CD14-positive monocyte (primary cell): ENCODE data around the gene STX2. TPM values are rescaled to one million over a fixed set of nuclear protein-coding genes. Genes with fewer than 3 reads are reported as not detected.

Source experiments
- DNase-seq, 3 donors: peaks; one replicate each; pipeline ENCODE4 v3.0.0-alpha.2; 2011 to 2022
- H2AFZ ChIP-seq: 2 replicates; pipeline ENCODE4 v1.6.0; 2012; ENCODE audit warnings: mild to moderate bottlenecking, low read depth, low read length, inconsistent platforms; ENCODE audit not compliant: insufficient read depth, poor library complexity, severe bottlenecking
- H3K27ac ChIP-seq, 2 donors: 1 replicate in 1 of 2; 2 replicates in 1 of 2; pipeline ENCODE4 v1.5.1; 2012 to 2013; ENCODE audit warnings: low read length in 2 of 2, control low read depth in 1 of 2, inconsistent platforms in 1 of 2, low read depth in 1 of 2, mild to moderate bottlenecking in 1 of 2
- H3K27me3 ChIP-seq, 2 donors: one replicate each; pipeline versions ENCODE4 v1.6.0 to v1.6.1; 2011 to 2013; ENCODE audit warnings: low read length in 2 of 2; ENCODE audit not compliant: control insufficient read depth in 2 of 2, insufficient read depth in 2 of 2
- H3K36me3 ChIP-seq, 2 donors: replicated peaks in 1 of 2; 1 replicate in 1 of 2; 2 replicates in 1 of 2; pipeline versions ENCODE4 v1.5.1 to v1.6.1; 2012 to 2013; ENCODE audit warnings: low read length in 2 of 2, control low read depth in 1 of 2, inconsistent platforms in 1 of 2, mild to moderate bottlenecking in 1 of 2; ENCODE audit not compliant: insufficient read depth in 2 of 2, control insufficient read depth in 1 of 2
- H3K4me1 ChIP-seq, 2 donors: 1 replicate in 1 of 2; 2 replicates in 1 of 2; pipeline versions ENCODE4 v1.5.1 to v1.6.1; 2012 to 2013; ENCODE audit warnings: low read length in 2 of 2, control low read depth in 1 of 2, inconsistent platforms in 1 of 2, mild to moderate bottlenecking in 1 of 2, moderate library complexity in 1 of 2; ENCODE audit not compliant: insufficient read depth in 2 of 2, control insufficient read depth in 1 of 2
- H3K4me2 ChIP-seq: replicated peaks from 2 replicates; pipeline ENCODE3; 2012; ENCODE audit warnings: low read length, moderate library complexity, mild to moderate bottlenecking; ENCODE audit not compliant: poor library complexity, severe bottlenecking; ENCODE audit errors: extremely low read depth
- H3K4me3 ChIP-seq, 3 experiments: fragments of 200-600 bp in 1 of 3; sonication (generic) in 1 of 3; replicated peaks in 1 of 3; 1 replicate in 2 of 3; 2 replicates in 1 of 3; pipeline ENCODE4 v1.5.1; 2011 to 2013; ENCODE audit warnings: low read length in 3 of 3, mild to moderate bottlenecking in 3 of 3, control low read depth in 2 of 3, low read depth in 2 of 3, inconsistent platforms in 1 of 3, moderate library complexity in 1 of 3
- H3K79me2 ChIP-seq: 2 replicates; pipeline ENCODE4 v1.6.0; 2012; ENCODE audit warnings: mild to moderate bottlenecking, control low read depth, inconsistent platforms, low read length, moderate library complexity; ENCODE audit not compliant: insufficient read depth
- H3K9ac ChIP-seq: 2 replicates; pipeline ENCODE4 v1.6.0; 2017; ENCODE audit warnings: low read length, mild to moderate bottlenecking; ENCODE audit not compliant: insufficient read depth, poor library complexity, severe bottlenecking
- H3K9me3 ChIP-seq, 2 donors: replicated peaks in 1 of 2; 1 replicate in 1 of 2; 2 replicates in 1 of 2; pipeline versions ENCODE4 v1.5.1 to v1.6.1; 2012 to 2013; ENCODE audit warnings: low read length in 2 of 2, control low read depth in 1 of 2; ENCODE audit not compliant: control insufficient read depth in 1 of 2, insufficient read depth in 1 of 2
- H4K20me1 ChIP-seq: 2 replicates; pipeline ENCODE4 v1.6.0; 2012; ENCODE audit warnings: mild to moderate bottlenecking, low read length, control low read depth, moderate library complexity; ENCODE audit not compliant: insufficient read depth
- H3K27ac Mint-ChIP-seq, 7 donors: one replicate each; pipeline ENCODE4 v1.8.0; 2020; ENCODE audit warnings: mild to moderate bottlenecking in 7 of 7, mixed read lengths in 7 of 7, moderate library complexity in 6 of 7, inconsistent platforms in 2 of 7
- H3K27me3 Mint-ChIP-seq, 3 donors: one replicate each; pipeline ENCODE4 v1.8.0; 2021 to 2022; ENCODE audit warnings: low read depth in 3 of 3, mild to moderate bottlenecking in 3 of 3, mixed read lengths in 3 of 3, moderate library complexity in 3 of 3, inconsistent platforms in 1 of 3
- H3K36me3 Mint-ChIP-seq, 2 donors: one replicate each; pipeline ENCODE4 v1.8.0; 2020; ENCODE audit warnings: mixed read lengths in 2 of 2, inconsistent platforms in 1 of 2, mild to moderate bottlenecking in 1 of 2
- H3K4me1 Mint-ChIP-seq: one replicate; pipeline ENCODE4 v1.8.0; 2020; ENCODE audit warnings: mild to moderate bottlenecking, mixed read lengths
- H3K4me3 Mint-ChIP-seq, 2 donors: one replicate each; pipeline ENCODE4 v1.8.0; 2020; ENCODE audit warnings: mild to moderate bottlenecking in 2 of 2, mixed read lengths in 2 of 2, moderate library complexity in 1 of 2
- H3K9me3 Mint-ChIP-seq, 7 donors: one replicate each; pipeline ENCODE4 v1.8.0; 2020 to 2022; ENCODE audit warnings: mixed read lengths in 7 of 7, mild to moderate bottlenecking in 6 of 7, moderate library complexity in 6 of 7, inconsistent platforms in 2 of 7
- WGBS: methylation state at CpG from one replicate; pipeline ENCODE4 v1.1.5; 2013; ENCODE audit warnings: missing lambda C conversion rate; ENCODE audit not compliant: insufficient coverage; 5-methylcytosine and 5-hydroxymethylcytosine counted together
- intact Hi-C, 2 donors: fragments of 100-400 bp; cut with micrococcal nuclease; formaldehyde crosslinking; loops; one replicate each; pipeline versions ENCODE4 v1.15.0 to v1.15.1; 2023
- polyA plus RNA-seq, 3 donors: library from polyadenylated mRNA; depleted of rRNA in 1 of 3; unstranded in 2 of 3; stranded (reverse) in 1 of 3; fragments of 300-500 nt in 2 of 3; fragments of >200 nt in 1 of 3; fragmentation: Illumina TruSeq in 2 of 3; gene quantifications; 1 replicate in 2 of 3; 2 replicates in 1 of 3; pipeline ENCODE4 v1.2.3, GENCODE V29; 2012 to 2021
- TF ChIP-seq, protein P1 (sequence below): fragments of 200-600 bp; IDR thresholded peaks from one replicate; pipeline ENCODE4 v1.8.0; 2022; ENCODE audit warnings: antibody characterized with exemption, mild to moderate bottlenecking

Gene STX2
- polyA plus RNA-seq, 3 donors = 4.8 to 32.9 (median 7.6) TPM

DNA sequence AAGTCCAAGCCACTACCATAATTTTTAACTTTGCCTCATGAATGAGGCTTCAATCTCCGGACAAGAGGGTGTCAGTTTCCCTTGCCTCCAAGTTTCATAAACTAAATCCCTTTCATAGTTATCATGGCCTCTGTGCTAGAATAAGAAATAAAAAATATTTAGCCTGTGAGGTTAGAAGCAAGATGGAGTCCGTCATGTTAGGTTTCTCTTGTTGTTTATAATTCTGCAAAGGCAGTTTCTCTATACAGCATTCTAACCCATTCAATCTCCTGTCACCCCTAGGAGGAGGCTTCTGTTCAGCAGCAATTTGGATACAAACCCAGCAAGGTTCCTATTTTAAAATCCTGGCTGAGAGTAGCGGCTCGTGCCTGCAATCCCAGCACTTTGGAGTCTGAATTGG, 17.0 kb upstream of the STX2 start:
- H3K27ac ChIP-seq = no peak overlapping the region
- no peaks in the 10 kb centered on the region for H3K4me1 ChIP-seq
- H3K4me3 Mint-ChIP-seq = no peak overlapping the region
- TF ChIP-seq, protein P1, sequence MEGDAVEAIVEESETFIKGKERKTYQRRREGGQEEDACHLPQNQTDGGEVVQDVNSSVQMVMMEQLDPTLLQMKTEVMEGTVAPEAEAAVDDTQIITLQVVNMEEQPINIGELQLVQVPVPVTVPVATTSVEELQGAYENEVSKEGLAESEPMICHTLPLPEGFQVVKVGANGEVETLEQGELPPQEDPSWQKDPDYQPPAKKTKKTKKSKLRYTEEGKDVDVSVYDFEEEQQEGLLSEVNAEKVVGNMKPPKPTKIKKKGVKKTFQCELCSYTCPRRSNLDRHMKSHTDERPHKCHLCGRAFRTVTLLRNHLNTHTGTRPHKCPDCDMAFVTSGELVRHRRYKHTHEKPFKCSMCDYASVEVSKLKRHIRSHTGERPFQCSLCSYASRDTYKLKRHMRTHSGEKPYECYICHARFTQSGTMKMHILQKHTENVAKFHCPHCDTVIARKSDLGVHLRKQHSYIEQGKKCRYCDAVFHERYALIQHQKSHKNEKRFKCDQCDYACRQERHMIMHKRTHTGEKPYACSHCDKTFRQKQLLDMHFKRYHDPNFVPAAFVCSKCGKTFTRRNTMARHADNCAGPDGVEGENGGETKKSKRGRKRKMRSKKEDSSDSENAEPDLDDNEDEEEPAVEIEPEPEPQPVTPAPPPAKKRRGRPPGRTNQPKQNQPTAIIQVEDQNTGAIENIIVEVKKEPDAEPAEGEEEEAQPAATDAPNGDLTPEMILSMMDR = no peak
- intact Hi-C loops = no loop called here
- no peak for DNase-seq
- no peaks in the 10 kb centered on the region for H3K36me3 ChIP-seq
- no peaks in the 10 kb centered on the region for H3K36me3 Mint-ChIP-seq
- H3K27me3 ChIP-seq = peaks cover 0 to 7% of the 10 kb centered on the region in 2 donors
- peaks cover 7 to 20% (median 16%) of the 10 kb centered on the region in 7 donors for H3K9me3 Mint-ChIP-seq
- H3K27ac Mint-ChIP-seq = no peak overlapping the region
- H2AFZ ChIP-seq = no peak overlapping the region
- H3K4me3 ChIP-seq = no peak overlapping the region
- H3K79me2 ChIP-seq = no peaks in the 10 kb centered on the region
- no peak overlapping the region for H3K9ac ChIP-seq
- H3K4me2 ChIP-seq = no peak overlapping the region
- no peaks in the 10 kb centered on the region for H3K4me1 Mint-ChIP-seq
- no peaks in the 10 kb centered on the region for H4K20me1 ChIP-seq
- no CpG with 5 or more reads among the region's 4 CpGs for WGBS
- peaks cover 13 to 17% of the 10 kb centered on the region in 2 donors for H3K9me3 ChIP-seq
- H3K27me3 Mint-ChIP-seq = peaks cover 10 to 31% (median 21%) of the 10 kb centered on the region in 3 donors

DNA sequence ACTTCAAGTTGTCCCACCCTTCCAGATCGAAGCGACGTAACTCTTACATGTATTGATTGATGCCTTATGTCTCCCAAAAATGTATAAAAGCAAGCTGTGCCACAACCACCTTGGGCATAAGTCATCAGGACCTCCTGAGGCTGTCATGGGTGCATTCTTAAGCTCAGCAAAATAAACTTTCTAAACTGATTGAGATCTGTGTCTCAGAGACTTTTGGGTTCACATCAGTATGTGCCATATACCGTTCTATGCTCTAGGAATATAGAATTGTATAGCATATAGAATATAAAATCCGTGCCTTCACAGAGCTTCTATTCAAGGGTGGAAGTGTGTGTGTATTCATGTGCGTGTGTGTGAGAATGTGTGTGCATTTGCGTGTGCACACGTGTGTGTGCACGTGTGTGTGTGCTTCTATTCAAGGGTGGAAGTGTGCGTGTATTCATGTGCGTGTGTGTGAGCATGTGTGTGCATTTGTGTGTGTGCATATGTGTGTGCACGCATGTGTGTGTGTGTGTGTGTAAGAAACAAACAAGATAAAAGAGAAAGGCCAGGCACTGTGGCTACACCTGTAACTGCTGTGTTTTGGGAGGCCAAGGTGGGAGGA, 11.5 kb upstream of the STX2 start:
- Mint-ChIP-seq H3K9me3 (peaks cover 0 to 4% (median 0%) of the 10 kb centered on the region in 7 donors), H3K27me3 (peaks cover 7 to 31% (median 22%) of the 10 kb centered on the region in 3 donors), H3K27ac (no peak overlapping the region), H3K4me3 (no peak overlapping the region), H3K36me3 (no peaks in the 10 kb centered on the region), H3K4me1 (no peaks in the 10 kb centered on the region)
- no peak overlapping the region for H3K4me3 ChIP-seq
- WGBS = 87% methylated on average over 9 of the region's 12 CpGs
- intact Hi-C loops = no loop called here
- H3K9me3 ChIP-seq = no peaks in the 10 kb centered on the region
- no peak for DNase-seq
- H3K9ac ChIP-seq = no peak overlapping the region
- no peak overlapping the region for H3K27ac ChIP-seq
- no peak overlapping the region for H3K4me2 ChIP-seq
- H3K79me2 ChIP-seq = no peaks in the 10 kb centered on the region
- no peaks in the 10 kb centered on the region for H3K4me1 ChIP-seq
- no peaks in the 10 kb centered on the region for H3K36me3 ChIP-seq
- no peaks in the 10 kb centered on the region for H4K20me1 ChIP-seq
- H2AFZ ChIP-seq = no peak overlapping the region
- peaks cover 0 to 4% of the 10 kb centered on the region in 2 donors for H3K27me3 ChIP-seq
- TF ChIP-seq, protein P1 = no peak
